ENCODE measurements around the gene LIG3. TPM values are rescaled to one million over a fixed set of nuclear protein-coding genes. Genes with fewer than 3 reads are reported as not detected.
A peak's percentile ranks its signal among the peaks of the same experiment; 100 is the strongest.

LIG3 gene
- total RNA-seq, 1 donor from 2014 or later: 93.3 TPM

GRCh38 chr17:34991606-34992005 lies 11.3 kb downstream of the LIG3 start:
- H3K36me3 Mint-ChIP-seq (ENCODE audit: unreplicated experiment): no peaks in the 10 kb centered on the region
- H3K4me3 Mint-ChIP-seq (ENCODE audit: unreplicated experiment): no peak overlapping the region

GRCh38 chr17:34993031-34993430 lies 12.7 kb downstream of the LIG3 start:
- no peak overlapping the region for H3K27ac Mint-ChIP-seq (ENCODE audit: unreplicated experiment)
- H3K9me3 Mint-ChIP-seq (ENCODE audit: unreplicated experiment): no peaks in the 10 kb centered on the region
- no peak for DNase-seq
- no peak overlapping the region for H3K4me3 Mint-ChIP-seq (ENCODE audit: unreplicated experiment)
- H3K4me1 Mint-ChIP-seq (ENCODE audit: low read depth, unreplicated experiment): peaks cover 8% of the 10 kb centered on the region
- no peak for TF ChIP-seq CTCF (IDR thresholded peaks at IDR 0.05; ENCODE audit: partially characterized antibody, unreplicated experiment)
- H3K27me3 Mint-ChIP-seq (ENCODE audit: unreplicated experiment): peaks cover 1% of the 10 kb centered on the region
- no peaks in the 10 kb centered on the region for H3K36me3 Mint-ChIP-seq (ENCODE audit: unreplicated experiment)

More at GRCh38 chr17:34991606-34992005, 11.3 kb downstream of the LIG3 start:
- Mint-ChIP-seq H3K4me1 (ENCODE audit: low read depth, unreplicated experiment) (peaks cover 4% of the 10 kb centered on the region), H3K27me3 (ENCODE audit: unreplicated experiment) (peaks cover 1% of the 10 kb centered on the region), H3K27ac (ENCODE audit: unreplicated experiment) (no peak overlapping the region), H3K9me3 (ENCODE audit: unreplicated experiment) (peaks cover 2% of the 10 kb centered on the region)
- DNase-seq: no peak
- no peak for TF ChIP-seq CTCF (IDR thresholded peaks at IDR 0.05; ENCODE audit: partially characterized antibody, unreplicated experiment)

GRCh38 chr17:34996422-34997285 lies 16.3 kb downstream of the LIG3 start:
- H3K4me1 Mint-ChIP-seq (ENCODE audit: low read depth, unreplicated experiment): peaks cover 8% of the 10 kb centered on the region
- no peak for TF ChIP-seq CTCF (IDR thresholded peaks at IDR 0.05; ENCODE audit: partially characterized antibody, unreplicated experiment)
- no peak overlapping the region for H3K4me3 Mint-ChIP-seq (ENCODE audit: unreplicated experiment)
- H3K27me3 Mint-ChIP-seq (ENCODE audit: unreplicated experiment): no peaks in the 10 kb centered on the region
- H3K9me3 Mint-ChIP-seq (ENCODE audit: unreplicated experiment): no peaks in the 10 kb centered on the region
- no peak overlapping the region for H3K27ac Mint-ChIP-seq (ENCODE audit: unreplicated experiment)
- no peaks in the 10 kb centered on the region for H3K36me3 Mint-ChIP-seq (ENCODE audit: unreplicated experiment)
- no peak for DNase-seq

- H3K36me3 Mint-ChIP-seq (ENCODE audit: unreplicated experiment): no peaks in the 10 kb centered on the region
- H3K27ac Mint-ChIP-seq (ENCODE audit: unreplicated experiment): no peak overlapping the region
- H3K27me3 Mint-ChIP-seq (ENCODE audit: unreplicated experiment): no peaks in the 10 kb centered on the region
- H3K9me3 Mint-ChIP-seq (ENCODE audit: unreplicated experiment): no peaks in the 10 kb centered on the region
- peaks cover 8% of the 10 kb centered on the region for H3K4me1 Mint-ChIP-seq (ENCODE audit: low read depth, unreplicated experiment)
- no peak for DNase-seq
- no peak overlapping the region for H3K4me3 Mint-ChIP-seq (ENCODE audit: unreplicated experiment)
- no peak for TF ChIP-seq CTCF (IDR thresholded peaks at IDR 0.05; ENCODE audit: partially characterized antibody, unreplicated experiment)
Measured at GRCh38 chr17:34997355-34997862, 17.1 kb downstream of the LIG3 start.

- Mint-ChIP-seq H3K27ac (ENCODE audit: unreplicated experiment) (peak overlapping the region; percentile 14), H3K4me1 (ENCODE audit: low read depth, unreplicated experiment) (peaks cover 8% of the 10 kb centered on the region), H3K27me3 (ENCODE audit: unreplicated experiment) (no peaks in the 10 kb centered on the region), H3K36me3 (ENCODE audit: unreplicated experiment) (no peaks in the 10 kb centered on the region), H3K4me3 (ENCODE audit: unreplicated experiment) (no peak overlapping the region), H3K9me3 (ENCODE audit: unreplicated experiment) (no peaks in the 10 kb centered on the region)
- DNase-seq: peak; percentile 87
- peak; percentile 61 for TF ChIP-seq CTCF (IDR thresholded peaks at IDR 0.05; ENCODE audit: partially characterized antibody, unreplicated experiment)
Measured at GRCh38 chr17:34998205-34998604, 17.9 kb downstream of the LIG3 start.

Data from glutamatergic neuron (in vitro differentiated cells).